HL-60/S4 treated with phorbol 12-myristate 13-acetate at 8.2 ng/mL for 4 days and 3 days (cell line): Measurements from ENCODE around the gene PDE4A.
"Not testable (repeated sequence)": the region's sequence is repeated elsewhere in the genome, so short reads cannot be mapped to it uniquely, and the experiment has no call there.

Source experiments
- in situ Hi-C: fragments of 300-500 bp; cut with MboI; formaldehyde crosslinking; loops from 2 replicates; pipeline ENCODE4 v1.15.0; 2022; ENCODE audit warnings: low sequenced_read_pairs

PDE4A gene

GRCh38 chr19:10403137-10404021, 17.0 kb upstream of the PDE4A start, which contains the start of gene CDC37:
CDC37 (minus strand) TSS chr19:10403542; CDS start chr19:10403479, 63 bp downstream.
- in situ Hi-C loops, result no loop called here

- in situ Hi-C loops, result no loop called here
Measured at GRCh38 chr19:10404888-10405820, 15.2 kb upstream of the PDE4A start.

GRCh38 chr19:10406191-10406590, 14.1 kb upstream of the PDE4A start:
- in situ Hi-C loops, result no loop called here

GRCh38 chr19:10407096-10407495, 13.2 kb upstream of the PDE4A start:
- in situ Hi-C loops, result no loop called here

GRCh38 chr19:10408511-10409283, 11.6 kb upstream of the PDE4A start:
- in situ Hi-C loops, result no loop called here

GRCh38 chr19:10411224-10411623, 9.1 kb upstream of the PDE4A start:
- in situ Hi-C loops, result not testable (repeated sequence)

- in situ Hi-C loops, result no loop called here
Measured at GRCh38 chr19:10412257-10412977, 7.9 kb upstream of the PDE4A start.

- in situ Hi-C loops, result no loop called here
Measured at GRCh38 chr19:10416083-10416379, 4.3 kb upstream of the PDE4A start.

- in situ Hi-C loops, result no loop called here
Measured at GRCh38 chr19:10416380-10417257, 3.7 kb upstream of the PDE4A start.

GRCh38 chr19:10417541-10418234, 2.6 kb upstream of the PDE4A start:
- in situ Hi-C loops, result no loop called here

- in situ Hi-C loops, result no loop called here
Measured at GRCh38 chr19:10418235-10418484, 2.2 kb upstream of the PDE4A start.

- in situ Hi-C loops, result no loop called here
Measured at GRCh38 chr19:10418485-10419199, 1.7 kb upstream of the PDE4A start.

- in situ Hi-C loops, result no loop called here
Measured at GRCh38 chr19:10419200-10419645, 1.1 kb upstream of the PDE4A start.

GRCh38 chr19:10419646-10420443, 493 bp upstream of the PDE4A start:
- in situ Hi-C loops, result no loop called here

- in situ Hi-C loops, result no loop called here
Measured at GRCh38 chr19:10421240-10422045, 1.1 kb downstream of the PDE4A start.

- in situ Hi-C loops, result no loop called here
Measured at GRCh38 chr19:10422046-10422461, 1.7 kb downstream of the PDE4A start.

GRCh38 chr19:10422846-10423245, 2.5 kb downstream of the PDE4A start:
- in situ Hi-C loops, result no loop called here
